GM12892 (cell line): ENCODE measurements around the gene INKA1. TPM values are rescaled to one million over a fixed set of nuclear protein-coding genes. Genes with fewer than 3 reads are reported as not detected.
"Not testable (repeated sequence)": the region's sequence is repeated elsewhere in the genome, so short reads cannot be mapped to it uniquely, and the experiment has no call there.

Source experiments
- DNase-seq: peaks from one replicate; pipeline ENCODE4 v3.0.0; 2011; ENCODE audit not compliant: insufficient read length
- FAIRE-seq: peaks from 2 replicates; lab custom pipeline; 2011; peaks lifted over from hg19 to GRCh38; lab: Jason Lieb, UNC
- POLR2A ChIP-seq: IDR thresholded peaks from 2 replicates; pipeline ENCODE4 v1.6.1; 2011; ENCODE audit warnings: low read depth, low read length, control low read depth
- POLR2AphosphoS5 ChIP-seq: IDR thresholded peaks from 2 replicates; pipeline ENCODE4 v1.6.1; 2011; ENCODE audit warnings: low read depth, low read length, control low read depth
- TAF1 ChIP-seq: IDR thresholded peaks from 2 replicates; pipeline ENCODE4 v1.6.1; 2011; ENCODE audit warnings: low read depth, mild to moderate bottlenecking, control low read depth, low read length, borderline replicate concordance
- polyA plus RNA-seq: library from polyadenylated mRNA; unstranded; fragments of >200 nt; gene quantifications from one replicate; pipeline ENCODE4 v1.2.1, GENCODE V29; 2012; ENCODE audit warnings: missing spikeins, inconsistent platforms; ENCODE audit not compliant: missing spikeins

INKA1 gene
- 2.9 TPM for polyA plus RNA-seq

DNA sequence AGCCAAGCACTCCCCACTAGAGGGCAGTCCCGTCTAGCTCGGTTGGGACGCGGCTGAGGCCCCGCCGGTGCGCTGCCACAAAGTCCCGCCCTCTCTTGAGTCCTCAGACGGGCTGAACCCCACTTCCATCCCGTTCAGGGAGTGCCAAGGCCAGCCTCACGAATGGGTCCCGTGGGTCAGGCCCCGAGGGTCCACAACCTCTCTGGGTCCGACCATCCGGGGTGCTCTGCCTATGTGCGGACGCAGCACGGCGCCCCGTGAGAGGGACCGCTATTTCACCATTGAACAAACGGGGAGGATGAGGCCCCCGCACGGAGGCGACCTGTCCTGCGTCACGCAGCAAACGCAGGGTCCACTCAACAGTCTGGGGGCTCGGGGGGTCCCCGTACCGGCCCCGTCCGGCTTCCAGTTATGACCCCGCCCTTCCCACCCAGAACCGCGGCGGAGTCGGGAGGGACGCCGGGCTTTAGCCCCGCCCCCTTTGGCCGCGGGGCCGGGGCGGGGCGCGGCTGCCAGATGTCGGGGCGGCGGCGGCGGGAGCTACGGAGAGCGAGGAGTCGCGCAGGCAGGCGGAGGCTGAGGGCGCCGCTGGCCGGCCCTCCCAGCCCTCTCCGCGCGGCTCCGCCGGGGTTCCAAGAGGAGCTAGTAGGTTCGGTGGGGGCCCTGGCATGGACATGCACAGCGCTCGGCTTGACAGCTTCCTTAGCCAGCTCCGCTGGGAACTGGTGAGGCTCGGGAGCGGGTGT lies at the start of gene INKA1:
Gene INKA1, plus strand, starts transcription at position 543 of the 746 bp plus-strand sequence. Its CDS starts 132 bp downstream, at position 675.
- FAIRE-seq, result peak; percentile 98
- TF ChIP-seq TAF1 (no peak), POLR2A (peak; percentile 41; the same call in 1 of the 2 replicates), POLR2AphosphoS5 (no peak)
- DNase-seq, result peak; percentile 94

DNA sequence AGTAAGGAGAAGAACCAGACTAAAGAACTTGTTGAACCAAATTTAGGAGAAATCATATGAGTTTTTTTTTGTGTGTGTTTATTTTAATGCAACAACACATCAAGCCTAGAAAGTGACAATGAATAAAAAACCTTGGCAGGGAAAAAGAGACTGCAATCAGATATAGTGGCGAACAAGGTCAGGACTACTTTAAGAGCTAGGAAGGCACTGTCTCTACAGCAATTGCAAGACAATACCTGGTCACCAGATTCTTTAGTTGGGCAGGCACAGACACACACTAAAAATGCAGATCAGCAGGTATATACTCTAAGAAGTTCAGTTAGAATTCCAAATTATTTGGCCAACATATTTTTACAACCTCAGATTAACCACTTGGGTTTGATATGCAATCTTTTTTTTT lies 48.5 kb upstream of the INKA1 start:
- FAIRE-seq, result peak; percentile 24
- no peak for DNase-seq
- TF ChIP-seq POLR2A (no peak), POLR2AphosphoS5 (no peak)

DNA sequence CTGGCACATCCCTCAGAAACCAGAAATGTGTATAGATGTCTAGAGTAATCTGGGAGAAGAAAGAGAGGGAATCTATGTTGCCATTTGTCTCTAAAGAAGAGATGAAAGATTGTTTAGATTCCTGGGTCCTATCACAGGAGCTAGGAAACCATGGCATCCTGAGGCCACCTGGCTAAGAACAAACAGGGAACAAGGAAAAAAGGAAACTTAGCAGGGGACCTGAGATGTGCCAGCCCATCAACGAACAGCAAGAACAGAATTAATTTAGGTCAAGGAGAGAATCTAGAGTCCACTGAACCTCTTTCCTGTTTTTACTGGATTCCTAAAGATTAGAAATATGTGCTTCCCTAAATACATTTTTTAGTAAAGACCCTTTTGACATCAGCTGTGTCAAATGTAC lies 47.0 kb upstream of the INKA1 start:
- no peak for DNase-seq
- TF ChIP-seq POLR2A, result no peak
- FAIRE-seq, result no peak

DNA sequence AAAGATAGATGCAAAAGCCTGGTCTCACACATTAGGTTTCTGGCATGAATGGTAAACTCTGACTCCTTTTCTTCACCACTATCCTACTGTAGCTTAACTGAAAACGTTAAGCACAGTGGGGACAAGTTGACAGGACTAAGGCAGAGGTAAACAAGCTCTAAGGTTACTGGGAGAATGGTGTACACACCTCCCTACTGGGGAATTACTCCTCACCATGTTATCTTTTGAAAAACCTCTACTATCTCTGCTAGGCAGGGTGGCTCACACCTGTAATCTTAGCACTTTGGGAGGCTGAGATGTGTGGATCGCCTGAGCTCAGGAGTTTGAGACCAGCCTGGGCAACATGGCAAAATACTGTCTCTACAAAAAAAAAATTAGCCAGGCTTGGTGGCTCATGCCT lies 45.9 kb upstream of the INKA1 start:
- TF ChIP-seq TAF1 (no peak), POLR2A (no peak), POLR2AphosphoS5 (no peak)
- DNase-seq (no peak), FAIRE-seq (no peak)

DNA sequence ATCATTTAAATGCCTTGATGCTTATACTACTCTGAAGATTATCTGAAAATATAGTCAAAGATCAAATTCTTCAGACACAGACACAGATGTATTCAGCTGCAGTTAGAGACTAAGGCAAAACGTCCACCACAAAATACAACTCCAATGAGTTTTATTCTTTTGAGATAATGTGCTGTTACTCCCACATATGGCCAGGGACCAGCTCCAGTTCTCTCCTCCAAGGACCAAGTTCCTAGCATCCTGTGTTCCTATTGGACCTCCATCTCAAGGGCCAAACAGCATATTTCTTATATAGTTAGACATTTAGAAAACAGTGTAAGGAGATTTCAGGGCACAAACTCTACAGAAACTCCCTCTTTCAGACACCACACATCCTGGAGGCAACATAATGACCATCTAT lies 43.8 kb upstream of the INKA1 start:
- TF ChIP-seq POLR2AphosphoS5 (no peak), TAF1 (no peak)
- DNase-seq (no peak), FAIRE-seq (no peak)

DNA sequence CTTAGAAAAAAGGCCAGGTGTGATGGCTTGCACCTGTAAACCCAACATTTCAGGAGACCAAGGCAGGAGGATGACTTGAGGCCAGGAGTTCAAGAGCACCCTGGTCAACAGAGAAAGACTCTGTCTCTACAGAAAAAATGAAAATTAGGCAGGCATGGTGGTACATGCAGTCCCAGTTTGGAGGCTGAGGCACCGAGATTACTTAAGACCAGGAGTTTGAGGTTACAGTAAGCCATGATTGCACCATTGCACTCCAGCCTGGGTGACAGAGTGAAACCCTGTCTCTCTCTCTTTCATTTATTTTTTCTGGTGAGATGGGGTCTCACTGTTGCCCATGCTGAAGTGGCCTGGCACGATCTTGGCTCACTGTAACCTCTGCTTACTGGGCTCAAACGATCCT lies 41.4 kb upstream of the INKA1 start:
- FAIRE-seq (no peak), DNase-seq (no peak)
- TF ChIP-seq POLR2AphosphoS5 (no peak), TAF1 (no peak), POLR2A (no peak)

DNA sequence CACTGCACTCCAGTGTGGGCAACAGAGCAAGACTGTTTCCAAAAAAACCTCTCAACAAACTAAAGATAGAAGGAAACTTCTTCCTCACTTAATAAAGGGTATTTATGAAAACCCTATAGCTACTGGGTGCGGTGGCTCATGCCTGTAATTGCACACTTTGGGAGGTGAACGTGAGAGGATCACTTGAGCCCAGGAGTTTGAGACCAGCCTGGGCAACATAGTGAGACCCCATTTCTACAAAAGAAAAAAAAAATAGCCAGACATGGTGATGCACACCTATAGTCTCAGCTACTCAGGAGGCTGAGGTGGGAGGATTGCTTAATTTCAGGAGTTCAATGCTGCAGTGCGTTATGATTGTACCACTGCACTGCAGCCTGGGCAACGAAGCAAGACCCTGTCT lies 39.1 kb upstream of the INKA1 start:
- no peak for DNase-seq
- no peak for TF ChIP-seq POLR2A
- no peak for TF ChIP-seq TAF1
- no peak for TF ChIP-seq POLR2AphosphoS5
- FAIRE-seq, result no peak

DNA sequence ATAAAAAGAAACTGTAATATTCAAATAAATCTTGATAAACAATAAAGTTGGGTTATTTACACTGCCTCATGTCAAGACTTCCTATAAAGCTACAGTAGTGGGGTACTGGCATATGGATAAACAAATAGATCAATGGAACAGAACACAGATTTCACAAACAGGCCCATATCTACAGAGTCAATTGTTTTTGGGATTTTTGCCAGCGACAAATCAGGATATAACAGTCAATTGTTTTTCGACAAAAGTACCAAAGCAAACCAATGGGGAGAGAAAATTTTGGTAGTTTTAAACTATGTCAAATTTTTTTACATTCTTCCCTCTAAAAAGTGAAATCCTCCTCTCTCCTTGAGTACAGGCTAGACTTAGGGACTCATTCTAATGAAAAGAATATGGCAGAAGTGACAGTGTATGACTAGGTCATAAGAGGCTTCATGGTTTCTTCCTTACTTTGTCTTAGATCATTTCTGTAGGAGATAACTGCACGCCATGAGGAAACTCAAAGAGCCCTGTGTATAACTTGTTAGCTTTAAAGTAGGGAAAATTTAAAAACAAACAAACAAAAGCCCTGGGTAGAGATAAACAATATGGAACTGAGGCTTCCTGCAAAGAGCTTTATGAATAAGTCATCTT lies 33.7 kb upstream of the INKA1 start:
- DNase-seq (no peak), FAIRE-seq (no peak)
- TF ChIP-seq POLR2A (no peak), TAF1 (no peak), POLR2AphosphoS5 (no peak)

DNA sequence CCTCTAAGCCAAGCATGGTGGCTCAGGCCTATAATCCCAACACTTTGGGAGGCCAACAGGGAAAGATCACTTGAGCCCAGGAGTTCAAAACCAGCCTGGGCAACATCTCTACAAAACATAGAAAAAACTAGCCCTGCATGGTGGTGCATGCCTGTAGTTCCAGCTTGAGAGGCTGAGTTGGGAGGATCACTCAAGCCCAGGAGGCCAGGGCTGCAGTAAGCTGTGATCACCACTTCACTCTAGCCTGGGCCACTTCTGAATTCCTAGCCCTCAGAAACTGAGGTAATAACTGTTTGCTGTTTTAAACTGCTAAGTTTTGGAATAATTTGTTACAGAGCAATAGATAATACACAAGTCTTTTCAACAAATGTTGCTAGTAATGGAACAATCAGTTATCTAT lies 33.1 kb upstream of the INKA1 start:
- FAIRE-seq (no peak), DNase-seq (no peak)
- TF ChIP-seq TAF1 (no peak), POLR2A (no peak), POLR2AphosphoS5 (no peak)

DNA sequence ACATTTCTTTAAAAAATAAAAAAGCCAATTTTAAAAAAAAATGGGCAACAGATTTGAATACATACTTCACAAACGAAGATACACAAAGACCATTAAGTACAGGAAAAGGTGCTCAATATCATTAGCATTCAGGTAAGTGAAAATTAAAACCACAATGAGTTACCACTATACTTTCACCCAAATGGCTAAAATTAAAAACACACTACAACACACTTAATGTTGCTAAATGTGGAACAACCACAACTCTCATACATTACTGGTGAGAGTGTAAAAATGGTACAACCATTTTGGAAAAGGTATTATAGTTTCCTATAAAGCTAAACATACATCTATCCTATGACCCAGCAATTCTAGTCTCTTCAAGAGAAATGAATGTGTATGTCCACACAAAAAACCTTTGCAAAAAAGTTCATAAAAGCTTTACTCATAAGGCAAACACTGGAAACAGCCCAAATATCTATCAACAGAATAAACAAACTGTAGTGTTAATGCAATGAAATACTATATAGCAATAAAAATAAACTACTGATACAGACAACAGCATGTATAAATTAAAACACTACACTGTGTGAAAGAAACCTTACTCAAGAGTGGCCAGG lies 31.6 kb upstream of the INKA1 start:
- FAIRE-seq (peak; percentile 5), DNase-seq (no peak)
- no peak for TF ChIP-seq TAF1
- no peak for TF ChIP-seq POLR2A
- TF ChIP-seq POLR2AphosphoS5, result no peak

DNA sequence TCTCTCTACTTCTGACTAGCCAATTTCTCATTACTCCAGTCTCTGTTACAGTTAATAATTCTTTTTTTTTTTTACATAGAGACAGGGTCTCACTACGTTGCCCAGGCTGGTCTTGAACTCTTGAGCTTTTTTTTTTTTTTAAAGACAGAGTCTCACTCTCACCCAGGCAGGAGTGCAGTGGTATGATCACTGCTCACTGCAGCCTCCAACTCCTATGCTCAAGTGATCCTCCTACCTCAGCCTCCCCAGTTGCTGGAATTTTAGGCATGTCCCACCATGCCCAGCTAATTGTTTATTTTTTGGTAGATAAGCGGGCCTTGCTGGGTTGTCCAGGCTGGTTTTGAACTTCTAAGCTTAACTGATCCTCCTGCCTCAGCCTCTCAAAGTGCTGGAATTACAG lies 30.4 kb upstream of the INKA1 start:
- no peak for DNase-seq
- TF ChIP-seq POLR2AphosphoS5 (no peak), POLR2A (no peak), TAF1 (no peak)
- no peak for FAIRE-seq

DNA sequence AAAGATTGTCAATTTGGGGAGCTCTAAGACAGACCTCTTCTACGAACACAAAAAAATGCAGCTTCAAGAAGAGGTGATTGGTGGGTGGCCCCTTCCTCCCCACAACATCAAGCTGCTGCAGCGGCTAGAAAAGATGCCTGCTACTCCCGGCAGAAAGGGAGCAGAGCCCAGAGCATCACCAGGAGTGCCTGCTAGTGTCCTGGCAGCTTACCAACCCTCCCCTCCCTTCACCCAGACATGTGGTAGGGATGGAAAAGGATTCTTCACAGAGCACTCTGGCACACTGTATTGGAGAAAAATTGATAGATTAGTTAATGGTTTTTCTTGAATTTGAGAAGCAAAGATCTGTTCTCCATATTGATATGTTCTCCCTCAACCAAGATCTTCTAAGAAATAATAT lies 27.5 kb upstream of the INKA1 start:
- FAIRE-seq (no peak), DNase-seq (no peak)
- TF ChIP-seq POLR2AphosphoS5 (no peak), POLR2A (no peak), TAF1 (no peak)

DNA sequence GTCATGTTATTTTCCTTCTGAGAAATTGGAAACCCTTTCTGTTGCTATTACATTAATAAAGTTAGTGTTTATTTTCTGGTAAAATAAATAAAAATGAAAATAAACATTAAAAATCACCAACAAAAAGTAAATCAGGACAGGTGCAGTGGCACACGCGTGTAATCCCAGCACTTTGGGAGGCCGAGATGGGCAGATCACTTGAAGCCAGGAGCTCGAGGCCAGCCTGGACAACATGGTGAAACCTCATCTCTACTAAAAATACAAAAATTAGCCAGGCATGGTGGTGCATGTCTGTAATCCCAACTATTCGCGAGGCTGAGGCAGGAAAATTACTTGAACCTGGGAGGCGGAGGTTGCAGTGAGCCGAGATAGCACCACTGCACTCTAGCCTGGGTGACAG lies 27.0 kb upstream of the INKA1 start:
- not testable (repeated sequence) for DNase-seq, FAIRE-seq
